Measurements from ENCODE around the gene RAC3. TPM values are rescaled to one million over a fixed set of nuclear protein-coding genes. Genes with fewer than 3 reads are reported as not detected.

The RAC3 gene
- total and polyA plus RNA-seq, 9 donors, result 7.2 to 15.3 (median 11.2) TPM

- Histone ChIP-seq H3K27me3 (ENCODE audit: control insufficient read depth, insufficient read depth, low read length) (no peaks in the 10 kb centered on the region), H3K4me1 (ENCODE audit: control insufficient read depth, insufficient read depth, low read length) (peaks cover 17% of the 10 kb centered on the region), H3K9me3 (replicated peaks; ENCODE audit: control insufficient read depth, low read depth, low read length) (no peaks in the 10 kb centered on the region), H3K27ac (ENCODE audit: low read length) (peak overlapping the region; percentile 62), H3K36me3 (ENCODE audit: control insufficient read depth, insufficient read depth, low read length) (peaks cover 24% of the 10 kb centered on the region), H3K4me3 (ENCODE audit: low read length) (no peak overlapping the region)
- WGBS (ENCODE audit: insufficient coverage), result 55% methylated on average over 22 of the region's 22 CpGs
- peak; percentile 50 for DNase-seq
Measured at GRCh38 chr17:82013341-82013740, 18.1 kb upstream of the RAC3 start.

- DNase-seq, result no peak
- Histone ChIP-seq H3K36me3 (ENCODE audit: control insufficient read depth, insufficient read depth, low read length) (peaks cover 29% of the 10 kb centered on the region), H3K4me3 (ENCODE audit: low read length) (no peak overlapping the region), H3K9me3 (replicated peaks; ENCODE audit: control insufficient read depth, low read depth, low read length) (no peaks in the 10 kb centered on the region), H3K4me1 (ENCODE audit: control insufficient read depth, insufficient read depth, low read length) (peaks cover 21% of the 10 kb centered on the region), H3K27me3 (ENCODE audit: control insufficient read depth, insufficient read depth, low read length) (no peaks in the 10 kb centered on the region), H3K27ac (ENCODE audit: low read length) (no peak overlapping the region)
- WGBS (ENCODE audit: insufficient coverage), result 89% methylated on average over 16 of the region's 16 CpGs
Measured at GRCh38 chr17:82013772-82014321, 17.6 kb upstream of the RAC3 start.

- WGBS (ENCODE audit: insufficient coverage), result 80% methylated on average over 18 of the region's 23 CpGs
- H3K4me1 ChIP-seq (ENCODE audit: control insufficient read depth, insufficient read depth, low read length), result peaks cover 21% of the 10 kb centered on the region
- no peaks in the 10 kb centered on the region for H3K9me3 ChIP-seq (replicated peaks; ENCODE audit: control insufficient read depth, low read depth, low read length)
- H3K27ac ChIP-seq (ENCODE audit: low read length), result no peak overlapping the region
- H3K4me3 ChIP-seq (ENCODE audit: low read length), result no peak overlapping the region
- DNase-seq, result no peak
- no peaks in the 10 kb centered on the region for H3K27me3 ChIP-seq (ENCODE audit: control insufficient read depth, insufficient read depth, low read length)
- peaks cover 26% of the 10 kb centered on the region for H3K36me3 ChIP-seq (ENCODE audit: control insufficient read depth, insufficient read depth, low read length)
Measured at GRCh38 chr17:82014432-82014831, 17.0 kb upstream of the RAC3 start.

DNA sequence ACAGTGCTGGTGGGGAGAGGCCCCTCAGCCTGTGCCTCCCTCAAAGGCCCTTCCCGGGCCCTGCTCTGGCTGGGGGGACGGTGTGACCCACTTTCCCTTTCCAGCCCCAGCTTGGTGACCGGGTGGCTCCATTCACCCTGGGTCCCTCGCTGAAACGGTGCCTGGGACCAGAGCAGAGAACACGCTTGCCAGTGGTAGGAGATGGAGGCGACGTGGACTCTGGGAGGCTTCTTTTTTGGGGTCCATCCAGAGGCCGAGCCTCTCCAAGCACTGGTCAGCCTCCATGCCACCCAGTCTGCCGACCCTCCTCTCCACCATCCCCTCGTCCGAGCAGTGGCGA, 16.5 kb upstream of the RAC3 start:
- Histone ChIP-seq H3K27me3 (ENCODE audit: control insufficient read depth, insufficient read depth, low read length) (no peaks in the 10 kb centered on the region), H3K4me3 (ENCODE audit: low read length) (no peak overlapping the region), H3K27ac (ENCODE audit: low read length) (no peak overlapping the region), H3K36me3 (ENCODE audit: control insufficient read depth, insufficient read depth, low read length) (peaks cover 24% of the 10 kb centered on the region), H3K9me3 (replicated peaks; ENCODE audit: control insufficient read depth, low read depth, low read length) (no peaks in the 10 kb centered on the region), H3K4me1 (ENCODE audit: control insufficient read depth, insufficient read depth, low read length) (peaks cover 21% of the 10 kb centered on the region)
- DNase-seq, result no peak
- 85% methylated on average over 6 of the region's 13 CpGs for WGBS (ENCODE audit: insufficient coverage)

DNA sequence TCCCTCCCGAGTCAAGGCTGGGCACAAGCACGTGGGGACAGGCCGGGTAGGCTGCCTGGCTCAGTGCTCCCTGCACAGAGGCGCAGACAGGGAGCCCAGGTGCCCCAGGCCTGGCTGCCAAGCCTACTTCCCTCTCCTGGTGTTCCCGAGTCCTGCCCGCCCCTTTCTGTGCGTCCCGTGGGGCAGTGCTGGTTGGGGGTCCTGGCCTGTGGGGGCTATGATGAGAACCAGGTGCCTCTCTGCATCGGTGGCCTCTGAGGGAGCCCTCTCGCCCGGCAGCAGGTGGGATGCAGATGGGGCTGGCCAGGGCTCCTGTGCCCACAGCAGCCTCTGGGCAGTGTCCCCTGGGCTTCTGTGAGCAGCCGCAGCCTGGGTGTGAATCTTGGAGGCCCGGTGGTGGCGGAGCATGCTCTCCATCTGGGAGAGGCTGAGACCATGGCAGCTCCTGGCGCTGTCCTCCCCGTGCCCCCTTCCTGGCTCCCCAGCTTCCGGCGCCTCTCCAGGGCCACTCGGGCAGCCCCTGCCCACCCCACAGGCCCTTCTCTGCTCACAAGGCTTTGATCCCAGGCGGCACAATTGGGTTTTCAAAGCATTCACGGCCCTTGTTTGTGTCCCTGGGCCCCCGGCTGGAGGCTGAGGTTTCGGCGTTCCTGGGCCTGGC, 16.0 kb upstream of the RAC3 start:
- H3K27ac ChIP-seq (ENCODE audit: low read length), result no peak overlapping the region
- DNase-seq, result no peak
- H3K4me3 ChIP-seq (ENCODE audit: low read length), result no peak overlapping the region
- 47% methylated on average over 18 of the region's 24 CpGs for WGBS (ENCODE audit: insufficient coverage)
- peaks cover 24% of the 10 kb centered on the region for H3K36me3 ChIP-seq (ENCODE audit: control insufficient read depth, insufficient read depth, low read length)
- H3K27me3 ChIP-seq (ENCODE audit: control insufficient read depth, insufficient read depth, low read length), result no peaks in the 10 kb centered on the region
- H3K9me3 ChIP-seq (replicated peaks; ENCODE audit: control insufficient read depth, low read depth, low read length), result no peaks in the 10 kb centered on the region
- peaks cover 21% of the 10 kb centered on the region for H3K4me1 ChIP-seq (ENCODE audit: control insufficient read depth, insufficient read depth, low read length)

DNA sequence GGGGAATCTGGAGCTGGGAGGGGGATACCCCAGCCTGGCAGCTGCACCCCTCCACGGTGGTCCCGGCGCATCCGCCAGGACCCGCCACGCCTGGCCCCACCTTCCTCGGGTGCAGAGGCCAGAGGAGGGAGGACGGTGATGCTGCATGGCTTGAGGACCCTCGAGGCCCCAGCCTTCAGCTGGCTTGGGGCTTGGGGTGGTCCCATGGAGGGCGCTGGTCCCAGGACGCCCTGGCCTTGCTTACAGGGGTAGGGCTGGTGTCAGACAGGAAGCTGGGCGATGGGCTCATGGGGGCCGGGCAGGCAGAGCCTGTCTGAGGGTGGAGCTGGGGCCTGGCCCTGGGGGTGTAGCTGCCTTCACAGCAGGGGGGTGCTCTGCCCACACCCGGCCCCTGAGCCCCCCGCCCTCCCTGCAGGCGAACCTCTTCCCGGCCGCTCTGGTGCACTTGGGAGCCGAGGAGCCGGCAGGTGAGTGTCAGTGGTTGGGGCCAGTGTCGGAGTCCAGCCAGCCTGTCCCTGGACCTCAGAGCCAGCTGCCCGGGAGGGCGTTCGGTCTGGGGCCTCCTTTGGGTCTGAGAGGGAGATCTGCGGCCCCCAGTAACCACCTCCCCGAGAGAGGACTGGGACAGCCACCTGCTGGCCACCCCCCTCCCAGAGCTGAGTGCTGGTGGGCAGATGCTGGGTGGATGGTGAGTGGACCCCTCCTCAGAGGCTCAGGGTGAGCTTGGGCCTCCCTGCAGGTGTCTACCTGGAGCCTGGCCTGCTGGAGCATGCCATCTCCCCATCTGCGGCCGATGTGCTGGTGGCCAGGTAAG, 15.2 kb upstream of the RAC3 start:
- no peak for DNase-seq
- Histone ChIP-seq H3K9me3 (replicated peaks; ENCODE audit: control insufficient read depth, low read depth, low read length) (no peaks in the 10 kb centered on the region), H3K4me3 (ENCODE audit: low read length) (no peak overlapping the region), H3K4me1 (ENCODE audit: control insufficient read depth, insufficient read depth, low read length) (peaks cover 25% of the 10 kb centered on the region), H3K36me3 (ENCODE audit: control insufficient read depth, insufficient read depth, low read length) (peaks cover 24% of the 10 kb centered on the region), H3K27me3 (ENCODE audit: control insufficient read depth, insufficient read depth, low read length) (no peaks in the 10 kb centered on the region), H3K27ac (ENCODE audit: low read length) (no peak overlapping the region)
- 74% methylated on average over 20 of the region's 28 CpGs for whole genome bisulfite sequencing (ENCODE audit: insufficient coverage)

GRCh38 chr17:82016875-82017459, 14.5 kb upstream of the RAC3 start:
- no peak for DNase-seq
- H3K36me3 ChIP-seq (ENCODE audit: control insufficient read depth, insufficient read depth, low read length), result peaks cover 21% of the 10 kb centered on the region
- no peaks in the 10 kb centered on the region for H3K27me3 ChIP-seq (ENCODE audit: control insufficient read depth, insufficient read depth, low read length)
- no peak overlapping the region for H3K27ac ChIP-seq (ENCODE audit: low read length)
- peaks cover 32% of the 10 kb centered on the region for H3K4me1 ChIP-seq (ENCODE audit: control insufficient read depth, insufficient read depth, low read length)
- 83% methylated on average over 21 of the region's 24 CpGs for WGBS (ENCODE audit: insufficient coverage)
- no peak overlapping the region for H3K4me3 ChIP-seq (ENCODE audit: low read length)
- no peaks in the 10 kb centered on the region for H3K9me3 ChIP-seq (replicated peaks; ENCODE audit: control insufficient read depth, low read depth, low read length)

GRCh38 chr17:82017612-82018151, 13.8 kb upstream of the RAC3 start:
- Histone ChIP-seq H3K36me3 (ENCODE audit: control insufficient read depth, insufficient read depth, low read length) (peaks cover 21% of the 10 kb centered on the region), H3K27me3 (ENCODE audit: control insufficient read depth, insufficient read depth, low read length) (no peaks in the 10 kb centered on the region), H3K4me1 (ENCODE audit: control insufficient read depth, insufficient read depth, low read length) (peaks cover 30% of the 10 kb centered on the region), H3K4me3 (ENCODE audit: low read length) (no peak overlapping the region), H3K9me3 (replicated peaks; ENCODE audit: control insufficient read depth, low read depth, low read length) (no peaks in the 10 kb centered on the region), H3K27ac (ENCODE audit: low read length) (no peak overlapping the region)
- DNase-seq, result no peak
- WGBS (ENCODE audit: insufficient coverage), result 63% methylated on average over 7 of the region's 13 CpGs

- DNase-seq, result no peak
- WGBS (ENCODE audit: insufficient coverage), result 56% methylated on average over 18 of the region's 19 CpGs
- peaks cover 25% of the 10 kb centered on the region for H3K4me1 ChIP-seq (ENCODE audit: control insufficient read depth, insufficient read depth, low read length)
Measured at GRCh38 chr17:82018152-82018988, 13.1 kb upstream of the RAC3 start.

More at GRCh38 chr17:82018152-82018988, 13.1 kb upstream of the RAC3 start:
- Histone ChIP-seq H3K9me3 (replicated peaks; ENCODE audit: control insufficient read depth, low read depth, low read length) (no peaks in the 10 kb centered on the region), H3K4me3 (ENCODE audit: low read length) (no peak overlapping the region), H3K27me3 (ENCODE audit: control insufficient read depth, insufficient read depth, low read length) (no peaks in the 10 kb centered on the region), H3K27ac (ENCODE audit: low read length) (no peak overlapping the region), H3K36me3 (ENCODE audit: control insufficient read depth, insufficient read depth, low read length) (peaks cover 21% of the 10 kb centered on the region)
